Fibroblast of pulmonary artery (primary cell): ENCODE measurements around the gene NT5C3B.

Experiments
- DNase-seq: peaks from one replicate; pipeline ENCODE4 v3.0.0-alpha.2; 2010; ENCODE audit warnings: low read depth
- H3K4me3 ChIP-seq: replicated peaks from 2 replicates; pipeline ENCODE4 v1.5.1; 2011; ENCODE audit warnings: low read depth, mild to moderate bottlenecking, control low read depth, low read length, moderate library complexity
- TF ChIP-seq, protein P1 (sequence below): IDR thresholded peaks from 2 replicates; pipeline ENCODE4 v1.5.1; 2011; ENCODE audit warnings: mild to moderate bottlenecking, control low read depth, low read length, inconsistent platforms; ENCODE audit errors: missing control alignments

NT5C3B gene

DNA sequence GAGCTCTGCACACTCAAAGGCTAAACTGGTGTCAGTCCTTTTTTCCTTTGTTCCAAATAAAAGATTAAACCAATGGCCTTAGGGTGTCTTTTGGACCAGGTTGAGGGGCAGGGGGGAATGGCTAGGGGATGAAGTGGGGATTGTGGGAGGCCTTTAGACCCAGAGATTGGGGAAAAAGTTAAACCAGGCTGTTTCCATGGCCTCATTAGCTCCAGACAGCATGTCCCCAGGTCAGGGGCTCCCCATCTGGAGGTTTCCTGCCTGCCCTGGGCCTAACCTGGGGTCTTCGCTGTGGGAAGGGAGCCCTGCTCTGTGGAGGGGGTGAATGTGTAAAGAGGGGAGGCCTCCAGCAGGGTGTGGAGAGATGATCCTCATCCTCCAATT is 12.9 kb downstream of the NT5C3B start:
- TF ChIP-seq, protein P1, sequence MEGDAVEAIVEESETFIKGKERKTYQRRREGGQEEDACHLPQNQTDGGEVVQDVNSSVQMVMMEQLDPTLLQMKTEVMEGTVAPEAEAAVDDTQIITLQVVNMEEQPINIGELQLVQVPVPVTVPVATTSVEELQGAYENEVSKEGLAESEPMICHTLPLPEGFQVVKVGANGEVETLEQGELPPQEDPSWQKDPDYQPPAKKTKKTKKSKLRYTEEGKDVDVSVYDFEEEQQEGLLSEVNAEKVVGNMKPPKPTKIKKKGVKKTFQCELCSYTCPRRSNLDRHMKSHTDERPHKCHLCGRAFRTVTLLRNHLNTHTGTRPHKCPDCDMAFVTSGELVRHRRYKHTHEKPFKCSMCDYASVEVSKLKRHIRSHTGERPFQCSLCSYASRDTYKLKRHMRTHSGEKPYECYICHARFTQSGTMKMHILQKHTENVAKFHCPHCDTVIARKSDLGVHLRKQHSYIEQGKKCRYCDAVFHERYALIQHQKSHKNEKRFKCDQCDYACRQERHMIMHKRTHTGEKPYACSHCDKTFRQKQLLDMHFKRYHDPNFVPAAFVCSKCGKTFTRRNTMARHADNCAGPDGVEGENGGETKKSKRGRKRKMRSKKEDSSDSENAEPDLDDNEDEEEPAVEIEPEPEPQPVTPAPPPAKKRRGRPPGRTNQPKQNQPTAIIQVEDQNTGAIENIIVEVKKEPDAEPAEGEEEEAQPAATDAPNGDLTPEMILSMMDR = no peak
- no peak for DNase-seq
- no peak overlapping the region for H3K4me3 ChIP-seq

DNA sequence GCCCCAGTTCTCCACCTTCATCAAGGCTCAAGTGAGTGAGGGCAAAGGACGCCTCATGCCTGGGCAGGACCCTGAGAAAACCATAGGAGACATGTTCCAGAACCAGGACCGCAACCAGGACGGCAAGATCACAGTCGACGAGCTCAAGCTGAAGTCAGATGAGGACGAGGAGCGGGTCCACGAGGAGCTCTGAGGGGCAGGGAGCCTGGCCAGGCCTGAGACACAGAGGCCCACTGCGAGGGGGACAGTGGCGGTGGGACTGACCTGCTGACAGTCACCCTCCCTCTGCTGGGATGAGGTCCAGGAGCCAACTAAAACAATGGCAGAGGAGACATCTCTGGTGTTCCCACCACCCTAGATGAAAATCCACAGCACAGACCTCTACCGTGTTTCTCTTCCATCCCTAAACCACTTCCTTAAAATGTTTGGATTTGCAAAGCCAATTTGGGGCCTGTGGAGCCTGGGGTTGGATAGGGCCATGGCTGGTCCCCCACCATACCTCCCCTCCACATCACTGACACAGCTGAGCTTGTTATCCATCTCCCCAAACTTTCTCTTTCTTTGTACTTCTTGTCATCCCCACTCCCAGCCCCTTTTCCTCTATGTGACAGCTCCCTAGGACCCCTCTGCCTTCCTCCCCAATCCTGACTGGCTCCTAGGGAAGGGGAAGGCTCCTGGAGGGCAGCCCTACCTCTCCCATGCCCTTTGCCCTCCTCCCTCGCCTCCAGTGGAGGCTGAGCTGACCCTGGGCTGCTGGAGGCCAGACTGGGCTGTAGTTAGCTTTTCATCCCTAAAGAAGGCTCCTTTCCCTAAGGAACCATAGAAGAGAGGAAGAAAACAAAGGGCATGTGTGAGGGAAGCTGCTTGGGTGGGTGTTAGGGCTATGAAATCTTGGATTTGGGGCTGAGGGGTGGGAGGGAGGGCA is 13.6 kb downstream of the NT5C3B start:
- no peak for DNase-seq
- TF ChIP-seq, protein P1 = no peak

DNA sequence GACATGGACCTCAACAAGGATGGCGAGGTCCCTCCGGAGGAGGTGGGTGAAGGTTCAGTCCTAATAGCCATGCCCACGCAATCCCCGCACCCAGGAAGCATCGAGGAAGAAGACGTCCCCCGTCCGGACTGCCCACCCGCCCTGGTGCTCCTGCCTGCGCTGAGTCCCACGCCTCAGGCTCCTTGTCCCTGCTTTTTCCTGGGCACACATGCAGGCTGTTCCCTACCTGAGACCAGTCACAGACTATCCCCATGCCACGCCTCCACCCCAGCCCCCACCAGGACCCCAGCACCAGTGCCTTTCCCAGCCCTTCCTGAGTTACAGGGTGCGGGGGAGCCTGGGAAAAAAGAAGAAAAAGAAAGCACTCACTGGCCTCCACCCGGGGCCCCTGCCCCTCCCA is 14.3 kb downstream of the NT5C3B start:
- H3K4me3 ChIP-seq = no peak overlapping the region

More for the DNA sequence above, 13.6 kb downstream of the NT5C3B start:
- H3K4me3 ChIP-seq = no peak overlapping the region

DNA sequence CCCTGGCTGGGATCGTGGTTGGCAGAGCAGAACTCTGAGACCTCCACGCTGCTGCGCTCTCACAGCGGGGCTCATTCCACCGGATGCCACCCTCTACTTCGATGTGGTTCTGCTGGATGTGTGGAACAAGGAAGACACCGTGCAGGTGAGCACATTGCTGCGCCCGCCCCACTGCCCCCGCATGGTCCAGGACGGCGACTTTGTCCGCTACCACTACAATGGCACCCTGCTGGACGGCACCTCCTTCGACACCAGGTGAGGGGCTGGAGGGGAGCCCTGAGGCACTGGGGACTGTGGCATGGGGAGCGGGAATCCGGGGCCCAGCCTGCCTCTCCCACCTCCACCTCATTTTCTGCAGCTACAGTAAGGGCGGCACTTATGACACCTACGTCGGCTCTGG is 18.0 kb downstream of the NT5C3B start:
- no peak for DNase-seq
- no peak overlapping the region for H3K4me3 ChIP-seq

More for the DNA sequence above, 14.3 kb downstream of the NT5C3B start:
- TF ChIP-seq, protein P1 = no peak
- DNase-seq = no peak

DNA sequence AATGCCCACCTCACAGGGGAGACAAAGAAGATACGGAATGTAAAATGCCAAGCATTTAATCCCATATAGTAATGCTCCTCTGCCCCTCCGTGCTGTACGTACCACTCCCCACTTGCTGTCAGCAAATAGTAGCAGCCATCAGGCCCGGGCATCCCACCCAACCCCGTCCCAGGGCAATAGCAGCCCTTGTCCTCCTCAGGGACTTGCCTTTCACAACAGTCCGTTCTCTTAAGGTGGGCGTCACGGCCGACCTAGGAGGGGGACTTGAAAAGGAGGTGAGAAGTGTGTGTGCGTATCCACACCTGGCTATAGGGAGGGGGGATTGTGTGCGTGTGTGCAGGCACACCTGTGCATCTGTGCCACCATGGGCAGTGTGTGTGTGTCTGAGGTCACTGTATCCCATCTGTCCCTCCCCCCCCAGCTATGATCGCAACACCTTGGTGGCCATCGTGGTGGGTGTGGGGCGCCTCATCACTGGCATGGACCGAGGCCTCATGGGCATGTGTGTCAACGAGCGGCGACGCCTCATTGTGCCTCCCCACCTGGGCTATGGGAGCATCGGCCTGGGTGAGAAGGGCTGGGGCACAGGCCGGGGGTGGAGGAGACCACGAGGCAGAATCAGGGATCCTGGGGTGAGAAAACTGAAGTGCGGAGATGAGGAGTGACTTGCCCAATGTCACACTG is 19.3 kb downstream of the NT5C3B start:
- H3K4me3 ChIP-seq = no peak overlapping the region
- TF ChIP-seq, protein P1 = no peak
- DNase-seq = no peak

More for the DNA sequence above, 18.0 kb downstream of the NT5C3B start:
- TF ChIP-seq, protein P1 = no peak

DNA sequence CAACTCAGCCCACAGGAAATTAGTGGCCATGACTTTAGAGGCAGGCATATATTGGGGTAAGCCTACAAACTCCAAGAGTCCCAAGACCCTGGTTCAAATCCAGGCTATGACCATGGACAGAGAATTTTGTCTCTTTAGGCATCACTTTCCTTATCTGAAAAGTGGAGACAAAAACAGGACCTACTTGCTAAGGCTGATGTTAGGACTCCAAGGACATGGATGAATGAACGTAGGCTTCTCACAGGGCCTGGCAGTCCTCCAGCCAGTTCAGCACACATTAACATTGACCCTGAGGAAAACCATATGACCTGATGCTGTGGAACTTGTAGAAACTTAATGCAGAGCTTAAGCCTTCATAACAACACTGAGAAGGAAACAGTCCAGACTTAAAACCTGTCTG is 21.8 kb downstream of the NT5C3B start:
- H3K4me3 ChIP-seq = peak overlapping the region; percentile 86
- TF ChIP-seq, protein P1 = no peak
- peak; percentile 41 for DNase-seq
